B cell (primary cell): ENCODE measurements around the gene SRP14. TPM values are rescaled to one million over a fixed set of nuclear protein-coding genes. Genes with fewer than 3 reads are reported as not detected.

Experiments
- ATAC-seq: fragments of 200-7000 bp; cut with Tn5 transposase; one replicate; pipeline ENCODE4 v1.10.0; 2021; ENCODE audit warnings: low read depth, mild to moderate bottlenecking, moderate number of reproducible peaks, moderate library complexity
- CTCF ChIA-PET: fragments of 350-600 bp; sonication (Branson Sonifier 250); formaldehyde crosslinking; loops from one replicate; lab custom pipeline; 2021; ENCODE audit warnings: antibody characterized with exemption, inconsistent platforms; lab: Charles Lee
- POLR2A ChIA-PET: fragments of 350-600 bp; sonication (Branson Sonifier 250); formaldehyde crosslinking; loops from one replicate; lab custom pipeline; 2021; ENCODE audit warnings: antibody characterized with exemption; lab: Charles Lee
- DNase-seq: peaks from one replicate; pipeline ENCODE4 v3.0.0; 2013
- H2AFZ ChIP-seq: 2 replicates; pipeline ENCODE4 v1.6.1; 2012; ENCODE audit warnings: mild to moderate bottlenecking, low read depth, low read length; ENCODE audit not compliant: insufficient read depth, poor library complexity, severe bottlenecking
- H3K27ac ChIP-seq, 2 donors: 1 replicate in 1 of 2; 2 replicates in 1 of 2; pipeline ENCODE4 v1.5.1; 2012 to 2013; ENCODE audit warnings: low read length in 2 of 2, mild to moderate bottlenecking in 2 of 2, moderate library complexity in 1 of 2
- H3K27me3 ChIP-seq, 4 experiments: fragments of 200-600 bp in 1 of 4; sonication (generic) in 1 of 4; replicated peaks in 1 of 4; 1 replicate in 2 of 4; 2 replicates in 2 of 4; pipeline versions ENCODE4 v1.6.1 to v1.7.0; 2013 to 2016; ENCODE audit warnings: low read length in 3 of 4, mild to moderate bottlenecking in 2 of 4, mixed read lengths in 1 of 4, moderate library complexity in 1 of 4; ENCODE audit not compliant: insufficient read depth in 4 of 4, control insufficient read depth in 3 of 4; ENCODE audit errors: control extremely low read depth in 1 of 4
- H3K36me3 ChIP-seq, 2 experiments: replicated peaks in 1 of 2; 1 replicate in 1 of 2; 2 replicates in 1 of 2; pipeline versions ENCODE4 v1.6.1 to v1.7.1; 2013; ENCODE audit warnings: low read length in 1 of 2; ENCODE audit not compliant: insufficient read depth in 2 of 2, control insufficient read depth in 1 of 2; ENCODE audit errors: control extremely low read depth in 1 of 2, extremely low read depth in 1 of 2
- H3K4me1 ChIP-seq, 2 donors: fragments of 200-600 bp in 1 of 2; sonication (generic) in 1 of 2; 1 replicate in 1 of 2; 2 replicates in 1 of 2; pipeline versions ENCODE4 v1.5.1 to v1.6.1; 2013 to 2017; ENCODE audit warnings: low read length in 2 of 2; ENCODE audit not compliant: control insufficient read depth in 2 of 2, insufficient read depth in 2 of 2
- H3K4me2 ChIP-seq: replicated peaks from 2 replicates; pipeline ENCODE3; 2012; ENCODE audit warnings: mild to moderate bottlenecking, low read depth, low read length; ENCODE audit not compliant: poor library complexity, severe bottlenecking
- H3K4me3 ChIP-seq, 5 experiments: fragments of 200-600 bp in 1 of 5; sonication (generic) in 1 of 5; 1 replicate in 3 of 5; 2 replicates in 2 of 5; pipeline versions ENCODE4 v1.5.1 to v1.7.0; 2011 to 2016; ENCODE audit warnings: low read length in 4 of 5, mild to moderate bottlenecking in 4 of 5, low read depth in 2 of 5, control low read depth in 1 of 5, moderate library complexity in 1 of 5; ENCODE audit not compliant: insufficient read depth in 1 of 5; ENCODE audit errors: control extremely low read depth in 1 of 5, extremely low read depth in 1 of 5
- H3K79me2 ChIP-seq: fragments of 200-600 bp; sonication (generic); one replicate; pipeline ENCODE4 v1.6.0; 2016; ENCODE audit warnings: low read length; ENCODE audit not compliant: control insufficient read depth, insufficient read depth
- H3K9ac ChIP-seq: fragments of 200-600 bp; sonication (generic); 2 replicates; pipeline ENCODE4 v1.6.1; 2017; ENCODE audit warnings: mild to moderate bottlenecking, low read length, moderate library complexity
- H3K9me3 ChIP-seq, 3 donors: one replicate each; pipeline versions ENCODE4 v1.6.1 to v1.7.1; 2013; ENCODE audit warnings: low read length in 2 of 3; ENCODE audit not compliant: control insufficient read depth in 2 of 3, insufficient read depth in 1 of 3; ENCODE audit errors: control extremely low read depth in 1 of 3
- H4K20me1 ChIP-seq: 2 replicates; pipeline ENCODE4 v1.6.0; 2012; ENCODE audit warnings: mild to moderate bottlenecking, low read length; ENCODE audit not compliant: insufficient read depth, control insufficient read depth, poor library complexity, severe bottlenecking
- H3K27ac Mint-ChIP-seq: one replicate; pipeline ENCODE4 v1.8.0; 2021; ENCODE audit warnings: mixed read lengths
- H3K27me3 Mint-ChIP-seq: one replicate; pipeline ENCODE4 v1.8.0; 2021; ENCODE audit warnings: mixed read lengths
- H3K4me1 Mint-ChIP-seq: one replicate; pipeline ENCODE4 v1.8.0; 2021; ENCODE audit warnings: mixed read lengths
- H3K4me3 Mint-ChIP-seq: one replicate; pipeline ENCODE4 v1.8.0; 2021; ENCODE audit warnings: mixed read lengths
- H3K9me3 Mint-ChIP-seq: one replicate; pipeline ENCODE4 v1.8.0; 2022; ENCODE audit warnings: mixed read lengths; ENCODE audit not compliant: insufficient read depth
- CTCF ChIP-seq: fragments of 200-600 bp; IDR thresholded peaks from one replicate; pipeline ENCODE4 v1.8.0; 2022; ENCODE audit warnings: antibody characterized with exemption, mild to moderate bottlenecking
- EZH2 ChIP-seq: IDR thresholded peaks from 2 replicates; pipeline ENCODE4 v1.6.1; 2012; ENCODE audit warnings: borderline replicate concordance, low read depth, mild to moderate bottlenecking, moderate library complexity, low read length; ENCODE audit not compliant: insufficient read depth, poor library complexity, severe bottlenecking
- WGBS: methylation state at CpG from one replicate; pipeline ENCODE4 v1.1.5; 2013; ENCODE audit warnings: missing lambda C conversion rate; ENCODE audit not compliant: insufficient coverage; 5-methylcytosine and 5-hydroxymethylcytosine counted together
- intact Hi-C: fragments of 100-400 bp; cut with micrococcal nuclease; formaldehyde crosslinking; loops from one replicate; pipeline ENCODE4 v1.10.0; 2022
- polyA plus RNA-seq: library from polyadenylated mRNA; depleted of rRNA; stranded (reverse); fragments of >200 nt; gene quantifications from 2 replicates; pipeline ENCODE4 v1.2.3, GENCODE V29; 2012
- total RNA-seq, 2 donors: library from RNA; stranded (reverse); fragments of 120-200 nt in 1 of 2; gene quantifications; 1 replicate in 1 of 2; 2 replicates in 1 of 2; pipeline versions ENCODE4 v1.2.3 to v1.2.4, GENCODE V29; 2013 to 2022

Gene SRP14
- total and polyA plus RNA-seq, 2 donors (not counting 1 experiment from before 2014, with no cell fraction given): 120 to 131 TPM

- Histone ChIP-seq H3K27ac (no peak overlapping the region), H3K4me1 (no peaks in the 10 kb centered on the region), H3K79me2 (no peaks in the 10 kb centered on the region), H3K36me3 (peaks cover 5 to 40% of the 10 kb centered on the region in 2 experiments), H4K20me1 (no peaks in the 10 kb centered on the region), H3K27me3 (no peaks in the 10 kb centered on the region), H3K4me3 (no peak overlapping the region), H3K4me2 (no peak overlapping the region), H3K9me3 (no peaks in the 10 kb centered on the region), H3K9ac (no peak overlapping the region), H2AFZ (no peak overlapping the region)
- WGBS: no CpG with 5 or more reads among the region's 3 CpGs
- Mint-ChIP-seq H3K4me3 (no peak overlapping the region), H3K27me3 (no peaks in the 10 kb centered on the region), H3K4me1 (no peaks in the 10 kb centered on the region), H3K9me3 (no peaks in the 10 kb centered on the region), H3K27ac (no peak overlapping the region)
- intact Hi-C loops: no loop called here
- TF ChIP-seq EZH2 (no peak), CTCF (no peak)
- ATAC-seq (no peak), DNase-seq (no peak)
- POLR2A ChIA-PET: interaction anchor here (0.7 kb wide), 1 partner anchor 74 kb away, joined by 3 read pairs; no protein-coding TSS in a partner anchor
- CTCF ChIA-PET: interaction anchor here (1.2 to 17.9 kb wide), 5 partner anchors 9 to 246 kb away, joined by 3 to 316 read pairs (median 5); partner anchors contain the start of gene SRP14
These were observed 10.1 kb downstream of the SRP14 start for GRCh38 chr15:40028853-40029252.

GRCh38 chr15:40028193-40028592 lies 10.8 kb downstream of the SRP14 start:
- CTCF ChIA-PET: no interaction called here
- no peaks in the 10 kb centered on the region for H3K79me2 ChIP-seq
- Mint-ChIP-seq H3K27ac (no peak overlapping the region), H3K27me3 (no peaks in the 10 kb centered on the region), H3K9me3 (no peaks in the 10 kb centered on the region), H3K4me3 (no peak overlapping the region), H3K4me1 (no peaks in the 10 kb centered on the region)
- no peak overlapping the region for H3K4me3 ChIP-seq
- no peak overlapping the region for H2AFZ ChIP-seq
- no peak overlapping the region for H3K9ac ChIP-seq
- H3K36me3 ChIP-seq: peaks cover 5 to 36% of the 10 kb centered on the region in 2 experiments
- no peaks in the 10 kb centered on the region for H3K4me1 ChIP-seq
- POLR2A ChIA-PET: interaction anchor here (0.6 kb wide), 1 partner anchor 263 kb away, joined by 4 read pairs; no protein-coding TSS in a partner anchor
- no peaks in the 10 kb centered on the region for H3K27me3 ChIP-seq
- 100% methylated on average over 2 of the region's 3 CpGs for WGBS
- H3K27ac ChIP-seq: no peak overlapping the region
- H3K9me3 ChIP-seq: no peaks in the 10 kb centered on the region
- intact Hi-C loops: no loop called here
- TF ChIP-seq CTCF (no peak), EZH2 (no peak)
- DNase-seq (no peak), ATAC-seq (no peak)
- H3K4me2 ChIP-seq: no peak overlapping the region
- H4K20me1 ChIP-seq: no peaks in the 10 kb centered on the region
